HEK293 (cell line): Measurements from ENCODE around the gene PTPRN2.

Experiments
- CTCF ChIA-PET: fragments of 350-600 bp; formaldehyde crosslinking; extraction: SDS; loops from one replicate; lab custom pipeline; 2021; ENCODE audit warnings: antibody characterized with exemption; lab: Yijun Ruan, JAX
- POLR2A ChIA-PET: fragments of 300-600 bp; formaldehyde crosslinking; extraction: SDS; loops from one replicate; lab custom pipeline; 2020; ENCODE audit warnings: antibody characterized with exemption, inconsistent platforms; lab: Yijun Ruan, JAX
- H3K27ac ChIP-seq: fragments of 200-500 bp; sonication (Bioruptor generic); 2 replicates; pipeline ENCODE4 v1.5.1; 2014; ENCODE audit warnings: low read depth, low read length, control low read depth, inconsistent platforms; ENCODE audit errors: extremely low read depth
- H3K36me3 ChIP-seq, 2 experiments: fragments of 200-500 bp in 1 of 2; sonication (Bioruptor generic) in 1 of 2; 1 replicate in 1 of 2; 2 replicates in 1 of 2; pipeline ENCODE4 v1.5.1; 2014 to 2017; ENCODE audit warnings: inconsistent platforms in 2 of 2, low read length in 2 of 2; ENCODE audit not compliant: control insufficient read depth in 2 of 2, insufficient read depth in 1 of 2
- H3K4me1 ChIP-seq: fragments of 200-500 bp; sonication (Bioruptor generic); 2 replicates; pipeline ENCODE4 v1.5.1; 2014; ENCODE audit warnings: mild to moderate bottlenecking, low read length, inconsistent platforms; ENCODE audit not compliant: control insufficient read depth, insufficient read depth
- H3K4me3 ChIP-seq: 2 replicates; pipeline ENCODE4 v1.5.1; 2011; ENCODE audit warnings: low read depth, mild to moderate bottlenecking, control low read depth, low read length, moderate library complexity
- H3K9me3 ChIP-seq: fragments of 200-500 bp; sonication (Bioruptor generic); 2 replicates; pipeline ENCODE4 v1.5.1; 2014; ENCODE audit warnings: low read depth, low read length, inconsistent platforms; ENCODE audit not compliant: control insufficient read depth, insufficient read depth
- BCL11B ChIP-seq: fragments of 450-650 bp; formaldehyde crosslinking; IDR thresholded peaks from 2 replicates; pipeline ENCODE4 v1.5.1; 2016; ENCODE audit warnings: low read depth, missing biosample characterization, missing genetic modification characterization
- SETDB1 ChIP-seq: IDR thresholded peaks from one replicate; pipeline ENCODE4 v1.6.1; 2017; ENCODE audit warnings: mild to moderate bottlenecking, low read length, moderate library complexity, mixed read lengths; ENCODE audit not compliant: insufficient read length
- ZBTB21 ChIP-seq: fragments of 450-650 bp; formaldehyde crosslinking; IDR thresholded peaks from 2 replicates; pipeline ENCODE4 v1.5.1; 2017; ENCODE audit warnings: missing biosample characterization, missing genetic modification characterization
- ZFP41 ChIP-seq: fragments of 450-650 bp; formaldehyde crosslinking; IDR thresholded peaks from 2 replicates; pipeline ENCODE4 v1.5.1; 2016; ENCODE audit warnings: missing biosample characterization, missing genetic modification characterization, borderline replicate concordance
- ZNF114 ChIP-seq: fragments of 450-650 bp; formaldehyde crosslinking; IDR thresholded peaks from 2 replicates; pipeline ENCODE4 v1.5.0; 2017; ENCODE audit warnings: missing biosample characterization, missing genetic modification characterization
- ZNF366 ChIP-seq: fragments of 450-650 bp; formaldehyde crosslinking; conservative IDR thresholded peaks from 2 replicates; pipeline ENCODE4 v1.5.1; 2016; ENCODE audit warnings: missing biosample characterization, missing genetic modification characterization
- ZNF416 ChIP-seq: fragments of 450-650 bp; formaldehyde crosslinking; IDR thresholded peaks from 2 replicates; pipeline ENCODE4 v1.5.1; 2016; ENCODE audit warnings: missing biosample characterization, missing genetic modification characterization
- ZNF544 ChIP-seq: fragments of 450-650 bp; formaldehyde crosslinking; IDR thresholded peaks from 2 replicates; pipeline ENCODE4 v1.5.0; 2017; ENCODE audit warnings: missing biosample characterization, missing genetic modification characterization
- ZNF837 ChIP-seq: fragments of 450-650 bp; formaldehyde crosslinking; IDR thresholded peaks from 2 replicates; pipeline ENCODE4 v1.5.1; 2016; ENCODE audit warnings: missing biosample characterization, missing genetic modification characterization
- TF ChIP-seq, protein P1 (sequence below): fragments of 450-650 bp; formaldehyde crosslinking; IDR thresholded peaks from 2 replicates; pipeline ENCODE4 v1.5.1; 2016; ENCODE audit warnings: missing biosample characterization, missing genetic modification characterization
- TF ChIP-seq, protein P2 (sequence below): fragments of 450-650 bp; formaldehyde crosslinking; IDR thresholded peaks from 2 replicates; pipeline ENCODE4 v1.5.1; 2016; ENCODE audit warnings: missing biosample characterization, missing genetic modification characterization
- TF ChIP-seq, protein P3 (sequence below): fragments of 450-650 bp; formaldehyde crosslinking; IDR thresholded peaks from 2 replicates; pipeline ENCODE4 v1.5.1; 2017; ENCODE audit warnings: missing biosample characterization, missing genetic modification characterization
- TF ChIP-seq, protein P4 (sequence below): fragments of 450-650 bp; formaldehyde crosslinking; IDR thresholded peaks from 2 replicates; pipeline ENCODE4 v1.5.1; 2017; ENCODE audit warnings: missing biosample characterization, missing genetic modification characterization
- TF ChIP-seq, protein P5 (sequence below): fragments of 450-650 bp; formaldehyde crosslinking; IDR thresholded peaks from 2 replicates; pipeline ENCODE4 v1.5.1; 2016; ENCODE audit warnings: missing biosample characterization, missing genetic modification characterization
- TF ChIP-seq, protein P6 (sequence below): fragments of 450-650 bp; formaldehyde crosslinking; IDR thresholded peaks from 2 replicates; pipeline ENCODE4 v1.5.1; 2016; ENCODE audit warnings: missing biosample characterization, missing genetic modification characterization

PTPRN2 gene

DNA sequence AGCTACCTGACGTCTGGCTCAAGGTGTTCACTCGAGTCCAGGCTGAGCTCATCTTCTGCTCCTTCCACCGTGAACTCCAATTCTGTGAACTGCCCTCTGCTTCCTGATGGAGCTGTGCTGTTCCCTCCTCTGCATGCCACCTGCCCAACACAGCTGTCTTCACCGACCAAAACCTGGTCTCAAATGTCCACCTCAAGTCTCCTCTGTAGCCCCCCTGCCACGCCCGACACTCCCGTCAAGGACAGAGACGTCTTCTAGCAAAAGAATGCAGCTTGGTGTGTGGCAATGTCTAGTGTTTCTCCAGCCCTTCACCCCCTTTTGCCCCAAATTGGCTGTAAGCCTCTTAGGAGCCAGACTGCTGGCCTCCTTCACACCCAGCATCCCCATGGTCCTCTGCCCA lies 945.8 kb downstream of the PTPRN2 start (continued):
- TF ChIP-seq, protein P1, sequence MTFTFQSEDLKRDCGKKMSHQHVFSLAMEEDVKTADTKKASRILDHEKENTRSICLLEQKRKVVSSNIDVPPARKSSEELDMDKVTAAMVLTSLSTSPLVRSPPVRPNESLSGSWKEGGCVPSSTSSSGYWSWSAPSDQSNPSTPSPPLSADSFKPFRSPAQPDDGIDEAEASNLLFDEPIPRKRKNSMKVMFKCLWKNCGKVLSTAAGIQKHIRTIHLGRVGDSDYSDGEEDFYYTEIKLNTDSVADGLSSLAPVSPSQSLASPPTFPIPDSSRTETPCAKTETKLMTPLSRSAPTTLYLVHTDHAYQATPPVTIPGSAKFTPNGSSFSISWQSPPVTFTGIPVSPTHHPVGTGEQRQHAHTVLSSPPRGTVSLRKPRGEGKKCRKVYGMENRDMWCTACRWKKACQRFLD (tag by site-specific recombination) = no peak

DNA sequence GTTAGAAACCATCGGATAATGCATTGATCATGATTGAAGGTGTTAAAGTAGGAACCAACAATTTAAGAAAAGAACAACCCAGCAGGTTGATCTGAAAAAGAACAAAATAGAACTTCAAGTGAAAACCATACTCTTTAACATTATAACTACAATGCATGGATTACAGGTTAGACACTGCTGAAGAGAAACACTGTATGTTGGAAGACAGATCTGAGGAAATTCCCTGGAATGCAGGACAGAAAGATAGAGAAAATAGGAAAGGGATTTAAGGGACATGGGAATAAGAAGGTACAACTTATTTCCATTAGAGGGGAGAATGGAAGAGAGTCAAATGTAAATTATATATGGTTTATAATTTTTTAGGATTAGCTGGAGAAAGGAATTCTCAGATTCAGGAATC lies 947.5 kb downstream of the PTPRN2 start:
- H3K36me3 ChIP-seq = no peaks in the 10 kb centered on the region
- H3K4me3 ChIP-seq = no peak overlapping the region
- no peak overlapping the region for H3K27ac ChIP-seq
- no peak for TF ChIP-seq ZNF366
- TF ChIP-seq SETDB1 = peak; percentile 67
- ChIA-PET CTCF (no interaction called here), POLR2A (no interaction called here)
- H3K9me3 ChIP-seq = no peaks in the 10 kb centered on the region
- H3K4me1 ChIP-seq = no peaks in the 10 kb centered on the region

DNA sequence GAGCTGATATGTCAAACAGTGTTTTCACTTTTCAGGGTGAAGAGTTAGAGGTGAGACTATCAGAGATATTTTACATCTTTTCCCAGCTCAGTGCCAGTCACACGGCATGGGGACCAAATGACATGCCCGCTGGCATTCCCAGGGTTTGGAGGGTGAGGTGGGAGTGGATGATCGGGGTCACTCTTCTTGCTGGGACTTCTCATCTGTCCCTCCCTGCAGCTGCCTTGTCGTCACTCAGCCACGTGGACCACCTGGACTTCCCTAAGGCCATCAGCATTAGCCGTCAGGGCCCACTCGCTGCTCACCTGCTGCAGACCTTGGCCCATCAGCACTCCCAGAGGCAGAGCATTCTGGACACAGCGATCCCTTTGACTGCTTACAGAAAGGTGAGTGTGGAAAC lies 949.1 kb downstream of the PTPRN2 start:
- Histone ChIP-seq H3K27ac (no peak overlapping the region), H3K4me3 (no peak overlapping the region), H3K4me1 (no peaks in the 10 kb centered on the region), H3K9me3 (no peaks in the 10 kb centered on the region), H3K36me3 (no peaks in the 10 kb centered on the region)
- ChIA-PET CTCF (no interaction called here), POLR2A (no interaction called here)
- TF ChIP-seq ZNF416 (no peak), ZNF114 (no peak), ZFP41 (tag by site-specific recombination) (no peak), BCL11B (tag by site-specific recombination) (no peak)
- TF ChIP-seq, protein P2, sequence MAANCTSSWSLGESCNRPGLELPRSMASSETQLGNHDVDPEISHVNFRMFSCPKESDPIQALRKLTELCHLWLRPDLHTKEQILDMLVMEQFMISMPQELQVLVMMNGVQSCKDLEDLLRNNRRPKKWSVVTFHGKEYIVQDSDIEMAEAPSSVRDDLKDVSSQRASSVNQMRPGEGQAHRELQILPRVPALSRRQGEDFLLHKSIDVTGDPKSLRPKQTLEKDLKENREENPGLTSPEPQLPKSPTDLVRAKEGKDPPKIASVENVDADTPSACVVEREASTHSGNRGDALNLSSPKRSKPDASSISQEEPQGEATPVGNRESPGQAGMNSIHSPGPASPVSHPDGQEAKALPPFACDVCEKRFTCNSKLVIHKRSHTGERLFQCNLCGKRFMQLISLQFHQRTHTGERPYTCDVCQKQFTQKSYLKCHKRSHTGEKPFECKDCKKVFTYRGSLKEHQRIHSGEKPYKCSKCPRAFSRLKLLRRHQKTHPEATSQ (tag by site-specific recombination) = no peak
- TF ChIP-seq, protein P3, sequence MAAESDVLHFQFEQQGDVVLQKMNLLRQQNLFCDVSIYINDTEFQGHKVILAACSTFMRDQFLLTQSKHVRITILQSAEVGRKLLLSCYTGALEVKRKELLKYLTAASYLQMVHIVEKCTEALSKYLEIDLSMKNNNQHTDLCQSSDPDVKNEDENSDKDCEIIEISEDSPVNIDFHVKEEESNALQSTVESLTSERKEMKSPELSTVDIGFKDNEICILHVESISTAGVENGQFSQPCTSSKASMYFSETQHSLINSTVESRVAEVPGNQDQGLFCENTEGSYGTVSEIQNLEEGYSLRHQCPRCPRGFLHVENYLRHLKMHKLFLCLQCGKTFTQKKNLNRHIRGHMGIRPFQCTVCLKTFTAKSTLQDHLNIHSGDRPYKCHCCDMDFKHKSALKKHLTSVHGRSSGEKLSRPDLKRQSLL = no peak
- TF ChIP-seq, protein P4, sequence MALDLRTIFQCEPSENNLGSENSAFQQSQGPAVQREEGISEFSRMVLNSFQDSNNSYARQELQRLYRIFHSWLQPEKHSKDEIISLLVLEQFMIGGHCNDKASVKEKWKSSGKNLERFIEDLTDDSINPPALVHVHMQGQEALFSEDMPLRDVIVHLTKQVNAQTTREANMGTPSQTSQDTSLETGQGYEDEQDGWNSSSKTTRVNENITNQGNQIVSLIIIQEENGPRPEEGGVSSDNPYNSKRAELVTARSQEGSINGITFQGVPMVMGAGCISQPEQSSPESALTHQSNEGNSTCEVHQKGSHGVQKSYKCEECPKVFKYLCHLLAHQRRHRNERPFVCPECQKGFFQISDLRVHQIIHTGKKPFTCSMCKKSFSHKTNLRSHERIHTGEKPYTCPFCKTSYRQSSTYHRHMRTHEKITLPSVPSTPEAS = no peak
- TF ChIP-seq, protein P5, sequence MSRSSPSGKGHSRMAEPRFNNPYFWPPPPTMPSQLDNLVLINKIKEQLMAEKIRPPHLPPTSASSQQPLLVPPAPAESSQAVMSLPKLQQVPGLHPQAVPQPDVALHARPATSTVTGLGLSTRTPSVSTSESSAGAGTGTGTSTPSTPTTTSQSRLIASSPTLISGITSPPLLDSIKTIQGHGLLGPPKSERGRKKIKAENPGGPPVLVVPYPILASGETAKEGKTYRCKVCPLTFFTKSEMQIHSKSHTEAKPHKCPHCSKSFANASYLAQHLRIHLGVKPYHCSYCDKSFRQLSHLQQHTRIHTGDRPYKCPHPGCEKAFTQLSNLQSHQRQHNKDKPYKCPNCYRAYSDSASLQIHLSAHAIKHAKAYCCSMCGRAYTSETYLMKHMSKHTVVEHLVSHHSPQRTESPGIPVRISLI (tag by site-specific recombination) = no peak

DNA sequence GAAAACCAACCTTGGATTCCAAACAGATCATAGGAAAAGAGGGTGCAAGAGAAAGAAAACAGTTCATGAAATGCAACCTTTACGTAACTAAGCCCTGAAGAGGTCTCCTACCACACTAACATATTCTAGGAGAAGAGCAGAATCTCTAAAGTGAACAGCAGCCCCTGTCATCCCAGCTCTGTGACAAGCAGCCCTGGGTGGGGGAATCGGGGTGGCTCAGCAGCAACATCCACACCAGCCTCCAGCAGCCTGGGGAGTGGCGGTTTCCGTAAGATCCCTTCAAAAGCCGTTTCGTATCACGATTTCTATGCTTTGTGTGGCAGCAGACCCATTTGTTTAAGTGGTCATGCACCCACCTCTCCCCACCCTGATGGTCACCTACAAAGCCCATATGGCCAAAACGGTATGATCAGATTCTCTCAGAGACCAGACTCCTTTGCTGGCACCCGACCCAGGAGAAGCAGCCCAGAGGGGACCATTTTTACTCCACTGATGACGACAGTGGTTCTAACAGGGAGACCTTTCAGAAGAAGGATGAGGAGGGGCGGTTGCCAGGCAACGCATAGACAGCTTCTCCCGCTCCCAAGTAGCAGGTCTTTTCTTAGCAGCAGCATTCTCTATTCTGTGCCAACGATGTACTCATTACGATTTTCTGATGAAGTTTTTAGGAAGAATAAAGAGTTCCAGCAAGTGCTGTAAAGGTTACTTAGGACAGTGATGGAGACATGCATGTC lies 950.2 kb downstream of the PTPRN2 start:
- H3K4me1 ChIP-seq = no peaks in the 10 kb centered on the region
- no peak overlapping the region for H3K4me3 ChIP-seq
- no peak overlapping the region for H3K27ac ChIP-seq
- ChIA-PET POLR2A (no interaction called here), CTCF (no interaction called here)
- TF ChIP-seq ZNF544 (tag by site-specific recombination) (no peak), ZBTB21 (no peak), ZNF837 (tag by site-specific recombination) (no peak)
- TF ChIP-seq, protein P6, sequence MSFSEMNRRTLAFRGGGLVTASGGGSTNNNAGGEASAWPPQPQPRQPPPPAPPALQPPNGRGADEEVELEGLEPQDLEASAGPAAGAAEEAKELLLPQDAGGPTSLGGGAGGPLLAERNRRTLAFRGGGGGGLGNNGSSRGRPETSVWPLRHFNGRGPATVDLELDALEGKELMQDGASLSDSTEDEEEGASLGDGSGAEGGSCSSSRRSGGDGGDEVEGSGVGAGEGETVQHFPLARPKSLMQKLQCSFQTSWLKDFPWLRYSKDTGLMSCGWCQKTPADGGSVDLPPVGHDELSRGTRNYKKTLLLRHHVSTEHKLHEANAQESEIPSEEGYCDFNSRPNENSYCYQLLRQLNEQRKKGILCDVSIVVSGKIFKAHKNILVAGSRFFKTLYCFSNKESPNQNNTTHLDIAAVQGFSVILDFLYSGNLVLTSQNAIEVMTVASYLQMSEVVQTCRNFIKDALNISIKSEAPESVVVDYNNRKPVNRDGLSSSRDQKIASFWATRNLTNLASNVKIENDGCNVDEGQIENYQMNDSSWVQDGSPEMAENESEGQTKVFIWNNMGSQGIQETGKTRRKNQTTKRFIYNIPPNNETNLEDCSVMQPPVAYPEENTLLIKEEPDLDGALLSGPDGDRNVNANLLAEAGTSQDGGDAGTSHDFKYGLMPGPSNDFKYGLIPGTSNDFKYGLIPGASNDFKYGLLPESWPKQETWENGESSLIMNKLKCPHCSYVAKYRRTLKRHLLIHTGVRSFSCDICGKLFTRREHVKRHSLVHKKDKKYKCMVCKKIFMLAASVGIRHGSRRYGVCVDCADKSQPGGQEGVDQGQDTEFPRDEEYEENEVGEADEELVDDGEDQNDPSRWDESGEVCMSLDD (tag by site-specific recombination) = no peak
- no peaks in the 10 kb centered on the region for H3K36me3 ChIP-seq
- H3K9me3 ChIP-seq = no peaks in the 10 kb centered on the region
